GM06990 (cell line): ENCODE data around the gene TNFAIP8L1.

ENCODE experiments used
- DNase-seq: peaks from one replicate; pipeline ENCODE4 v3.0.0-alpha.2; 2011; ENCODE audit not compliant: insufficient read length; ENCODE audit errors: extremely low read depth
- H3K27me3 ChIP-seq: replicated peaks from 2 replicates; pipeline ENCODE4 v1.6.0; 2011; ENCODE audit warnings: low read length; ENCODE audit not compliant: control insufficient read depth, insufficient read depth
- H3K36me3 ChIP-seq: 2 replicates; pipeline ENCODE4 v1.5.1; 2011; ENCODE audit warnings: low read length; ENCODE audit not compliant: control insufficient read depth, insufficient read depth
- H3K4me3 ChIP-seq: replicated peaks from 2 replicates; pipeline ENCODE4 v1.5.1; 2011; ENCODE audit warnings: low read depth, mild to moderate bottlenecking, control low read depth, low read length
- CTCF ChIP-seq: IDR thresholded peaks from 2 replicates; pipeline ENCODE4 v1.5.1; 2011; ENCODE audit warnings: low read length, control low read depth, mild to moderate bottlenecking, inconsistent platforms; ENCODE audit not compliant: insufficient read depth, poor library complexity, severe bottlenecking

TNFAIP8L1 gene

GRCh38 chr19:4652075-4652474 lies 12.8 kb downstream of the TNFAIP8L1 start:
- no peak overlapping the region for H3K4me3 ChIP-seq
- no peaks in the 10 kb centered on the region for H3K27me3 ChIP-seq
- H3K36me3 ChIP-seq: peaks cover 13% of the 10 kb centered on the region
- TF ChIP-seq CTCF: no peak
- DNase-seq: no peak

- H3K27me3 ChIP-seq: no peaks in the 10 kb centered on the region
- TF ChIP-seq CTCF: no peak
- H3K36me3 ChIP-seq: peaks cover 21% of the 10 kb centered on the region
- no peak for DNase-seq
- no peak overlapping the region for H3K4me3 ChIP-seq
Observed at GRCh38 chr19:4653793-4654436, 14.6 kb downstream of the TNFAIP8L1 start.

- H3K4me3 ChIP-seq: no peak overlapping the region
- no peaks in the 10 kb centered on the region for H3K27me3 ChIP-seq
- no peak for DNase-seq
- TF ChIP-seq CTCF: no peak
- H3K36me3 ChIP-seq: peaks cover 22% of the 10 kb centered on the region
Observed at GRCh38 chr19:4654437-4655361, 15.4 kb downstream of the TNFAIP8L1 start.

- Histone ChIP-seq H3K4me3 (no peak overlapping the region), H3K36me3 (peaks cover 23% of the 10 kb centered on the region), H3K27me3 (no peaks in the 10 kb centered on the region)
- no peak for DNase-seq
- TF ChIP-seq CTCF: no peak
Observed at GRCh38 chr19:4656102-4656501, 16.8 kb downstream of the TNFAIP8L1 start.

DNA sequence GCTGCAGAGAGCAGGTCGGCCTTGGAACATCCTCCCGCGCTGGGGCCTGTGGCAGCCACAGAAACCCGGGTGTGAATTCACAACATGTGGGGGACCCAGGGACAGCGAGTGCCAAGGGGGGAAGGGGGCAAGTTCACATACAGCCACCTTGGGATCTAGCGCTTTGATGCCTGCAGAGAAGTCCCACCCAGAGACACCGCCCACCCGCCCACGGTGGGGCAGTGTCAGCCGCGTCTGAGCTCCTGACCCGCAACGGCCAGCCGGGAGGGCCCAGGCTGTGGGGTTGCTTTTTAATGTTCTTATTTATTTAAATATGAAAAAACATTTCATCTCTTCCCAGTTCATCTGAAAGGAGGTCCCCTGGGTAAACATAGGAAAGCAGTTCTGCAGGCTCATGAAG lies 17.9 kb downstream of the TNFAIP8L1 start:
- no peak for DNase-seq
- no peak for TF ChIP-seq CTCF
- H3K27me3 ChIP-seq: no peaks in the 10 kb centered on the region
- peaks cover 23% of the 10 kb centered on the region for H3K36me3 ChIP-seq
- no peak overlapping the region for H3K4me3 ChIP-seq
